SK-N-SH treated with all-trans-retinoic acid at 6 μM for 48 hours (cell line): ENCODE results near the gene QKI.

ENCODE experiments used
- CREB5 ChIP-seq: fragments of 250-450 bp; sonication (Bioruptor Pico); IDR thresholded peaks from 2 replicates; pipeline ENCODE4 v1.5.1; 2020; ENCODE audit warnings: low read depth, mild to moderate bottlenecking, moderate library complexity
- ESRRG ChIP-seq: fragments of 250-450 bp; sonication (Bioruptor Pico); IDR thresholded peaks from 2 replicates; pipeline ENCODE4 v1.6.1; 2021; ENCODE audit warnings: mild to moderate bottlenecking
- ISL1 ChIP-seq: fragments of 250-450 bp; sonication (Bioruptor Pico); IDR thresholded peaks from 2 replicates; pipeline ENCODE4 v2.1.2; 2022; ENCODE audit warnings: mild to moderate bottlenecking, moderate library complexity

DNA sequence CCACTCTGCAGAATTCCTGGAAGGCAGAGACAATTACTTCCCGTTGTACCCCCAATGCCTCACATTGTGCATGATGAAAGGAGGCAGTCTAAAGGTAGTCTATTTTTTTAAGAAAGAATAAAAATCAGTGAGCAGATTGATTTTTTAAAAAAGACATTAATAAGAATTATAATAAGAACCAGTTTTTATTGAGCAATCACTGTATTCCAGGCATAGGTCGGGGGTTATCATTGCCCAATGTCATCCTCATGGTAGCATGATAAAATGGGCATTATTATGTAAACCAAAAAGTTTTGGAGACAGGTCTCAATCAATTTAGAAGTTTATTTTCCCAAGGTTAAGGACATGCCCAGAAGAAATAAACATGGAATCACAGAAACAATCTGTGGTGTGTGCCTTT lies 14.0 kb upstream of the QKI start:
- TF ChIP-seq ISL1 (CRISPR knock-in tag) = no peak
- no peak for TF ChIP-seq CREB5
- TF ChIP-seq ESRRG (CRISPR knock-in tag) = no peak
